Naive thymus-derived CD8-positive, alpha-beta T cell (primary cell): Measurements from ENCODE around the gene CFAP77. TPM values are rescaled to one million over a fixed set of nuclear protein-coding genes. Genes with fewer than 3 reads are reported as not detected.

Source experiments
- ATAC-seq, 2 donors: fragments of 150-1000 bp; cut with Tn5 transposase in 1 of 2; sonication (Bioruptor Pico), chemical (Tn5 transposase) in 1 of 2; 1 replicate in 1 of 2; 2 replicates in 1 of 2; pipeline ENCODE4 v1.10.0; 2021; ENCODE audit warnings: mild to moderate bottlenecking in 2 of 2, moderate library complexity in 2 of 2
- POLR2A ChIA-PET: fragments of 350-600 bp; sonication (Branson Sonifier 250); formaldehyde crosslinking; loops from one replicate; lab custom pipeline; 2021; ENCODE audit warnings: antibody characterized with exemption; lab: Charles Lee
- DNase-seq, 10 donors: peaks; one replicate each; pipeline versions ENCODE4 v3.0.0 to v3.0.0-alpha.2; 2020 to 2022
- H3K27ac Mint-ChIP-seq, 10 donors: one replicate each; pipeline ENCODE4 v1.8.0; 2020 to 2022; ENCODE audit warnings: mild to moderate bottlenecking in 10 of 10, mixed read lengths in 10 of 10, moderate library complexity in 4 of 10, inconsistent platforms in 1 of 10
- H3K27me3 Mint-ChIP-seq, 5 donors: one replicate each; pipeline ENCODE4 v1.8.0; 2021 to 2022; ENCODE audit warnings: mixed read lengths in 5 of 5
- H3K36me3 Mint-ChIP-seq, 3 donors: one replicate each; pipeline ENCODE4 v1.8.0; 2020 to 2022; ENCODE audit warnings: mixed read lengths in 3 of 3, mild to moderate bottlenecking in 2 of 3, inconsistent platforms in 1 of 3
- H3K4me1 Mint-ChIP-seq, 4 donors: one replicate each; pipeline ENCODE4 v1.8.0; 2021 to 2022; ENCODE audit warnings: mixed read lengths in 4 of 4
- H3K4me3 Mint-ChIP-seq, 10 donors: one replicate each; pipeline ENCODE4 v1.8.0; 2020 to 2022; ENCODE audit warnings: mild to moderate bottlenecking in 10 of 10, mixed read lengths in 10 of 10, moderate library complexity in 6 of 10, inconsistent platforms in 1 of 10
- H3K9me3 Mint-ChIP-seq, 9 donors: one replicate each; pipeline ENCODE4 v1.8.0; 2020 to 2022; ENCODE audit warnings: mixed read lengths in 9 of 9, mild to moderate bottlenecking in 3 of 9, inconsistent platforms in 1 of 9, moderate library complexity in 1 of 9
- polyA plus RNA-seq, 3 donors: library from polyadenylated mRNA; unstranded; fragments of 300-500 nt; fragmentation: Illumina TruSeq; gene quantifications; one replicate each; pipeline ENCODE4 v1.2.3, GENCODE V29; 2021
- total RNA-seq, 8 experiments: library from RNA in 2 of 8; stranded (reverse) in 2 of 8; gene quantifications; one replicate each; pipeline ENCODE4 v1.2.3 and lab custom pipeline; 2021 to 2026

CFAP77 gene
- total and polyA plus RNA-seq, 5 experiments from 2014 or later: not detected

- no peak for DNase-seq
- no peak for ATAC-seq
- no peak overlapping the region for H3K27ac Mint-ChIP-seq
- H3K27me3 Mint-ChIP-seq: peaks cover 6 to 52% (median 14%) of the 10 kb centered on the region in 5 donors
- H3K4me3 Mint-ChIP-seq: no peak overlapping the region
- peaks cover 0 to 14% (median 9%) of the 10 kb centered on the region in 4 donors for H3K4me1 Mint-ChIP-seq
- POLR2A ChIA-PET: no interaction called here
- H3K9me3 Mint-ChIP-seq: no peaks in the 10 kb centered on the region
- no peaks in the 10 kb centered on the region for H3K36me3 Mint-ChIP-seq
Observed at GRCh38 chr9:132503116-132503515, 93.1 kb downstream of the CFAP77 start.

- ATAC-seq (no peak), DNase-seq (no peak)
- POLR2A ChIA-PET: no interaction called here
- H3K9me3 Mint-ChIP-seq: no peaks in the 10 kb centered on the region
- H3K27me3 Mint-ChIP-seq: peaks cover 6 to 56% (median 10%) of the 10 kb centered on the region in 5 donors
- no peak overlapping the region for H3K4me3 Mint-ChIP-seq
- no peak overlapping the region for H3K27ac Mint-ChIP-seq
- no peaks in the 10 kb centered on the region for H3K36me3 Mint-ChIP-seq
- H3K4me1 Mint-ChIP-seq: peaks cover 0 to 14% (median 9%) of the 10 kb centered on the region in 4 donors
Observed at GRCh38 chr9:132504488-132504887, 94.5 kb downstream of the CFAP77 start.

- POLR2A ChIA-PET: no interaction called here
- no peak overlapping the region for H3K27ac Mint-ChIP-seq
- no peak for ATAC-seq
Observed at GRCh38 chr9:132505991-132506655, 96.1 kb downstream of the CFAP77 start.

GRCh38 chr9:132506977-132507669 lies 97.1 kb downstream of the CFAP77 start:
- peaks cover 6 to 56% (median 10%) of the 10 kb centered on the region in 5 donors for H3K27me3 Mint-ChIP-seq
- peaks cover 0 to 14% (median 9%) of the 10 kb centered on the region in 4 donors for H3K4me1 Mint-ChIP-seq
- ATAC-seq (no peak), DNase-seq (no peak)
- H3K27ac Mint-ChIP-seq: no peak overlapping the region
- no peaks in the 10 kb centered on the region for H3K9me3 Mint-ChIP-seq
- no peaks in the 10 kb centered on the region for H3K36me3 Mint-ChIP-seq
- no peak overlapping the region for H3K4me3 Mint-ChIP-seq
- POLR2A ChIA-PET: no interaction called here

More at GRCh38 chr9:132505991-132506655, 96.1 kb downstream of the CFAP77 start:
- no peaks in the 10 kb centered on the region for H3K36me3 Mint-ChIP-seq
- DNase-seq: no peak
- peaks cover 0 to 14% (median 9%) of the 10 kb centered on the region in 4 donors for H3K4me1 Mint-ChIP-seq
- no peaks in the 10 kb centered on the region for H3K9me3 Mint-ChIP-seq
- peaks cover 6 to 56% (median 10%) of the 10 kb centered on the region in 5 donors for H3K27me3 Mint-ChIP-seq
- no peak overlapping the region for H3K4me3 Mint-ChIP-seq

- no peak overlapping the region for H3K4me3 Mint-ChIP-seq
- peak overlapping the region in 1 of 10 donors; percentile 59 for H3K27ac Mint-ChIP-seq
- H3K4me1 Mint-ChIP-seq: peaks cover 0 to 14% (median 9%) of the 10 kb centered on the region in 4 donors
- no peaks in the 10 kb centered on the region for H3K9me3 Mint-ChIP-seq
- ATAC-seq (peak; percentile 72 to 75), DNase-seq (peak; percentile 35 to 79 (median 60))
- H3K36me3 Mint-ChIP-seq: no peaks in the 10 kb centered on the region
- POLR2A ChIA-PET: no interaction called here
- H3K27me3 Mint-ChIP-seq: peaks cover 4 to 50% (median 10%) of the 10 kb centered on the region in 5 donors
Observed at GRCh38 chr9:132507670-132508469, 97.9 kb downstream of the CFAP77 start.

GRCh38 chr9:132509928-132510874 lies 100.2 kb downstream of the CFAP77 start:
- POLR2A ChIA-PET: interaction anchor here (0.6 kb wide), 1 partner anchor 10 kb away, joined by 3 read pairs; no protein-coding TSS in a partner anchor
- DNase-seq (no peak), ATAC-seq (no peak)
- H3K27me3 Mint-ChIP-seq: peaks cover 2 to 50% (median 8%) of the 10 kb centered on the region in 5 donors
- peaks cover 0 to 14% (median 9%) of the 10 kb centered on the region in 4 donors for H3K4me1 Mint-ChIP-seq
- no peak overlapping the region for H3K4me3 Mint-ChIP-seq
- no peak overlapping the region for H3K27ac Mint-ChIP-seq
- no peaks in the 10 kb centered on the region for H3K36me3 Mint-ChIP-seq
- H3K9me3 Mint-ChIP-seq: no peaks in the 10 kb centered on the region

GRCh38 chr9:132511191-132511999 lies 101.4 kb downstream of the CFAP77 start:
- H3K4me1 Mint-ChIP-seq: peaks cover 0 to 14% (median 9%) of the 10 kb centered on the region in 4 donors
- POLR2A ChIA-PET: no interaction called here
- no peaks in the 10 kb centered on the region for H3K36me3 Mint-ChIP-seq
- H3K9me3 Mint-ChIP-seq: no peaks in the 10 kb centered on the region
- no peak overlapping the region for H3K4me3 Mint-ChIP-seq
- no peak overlapping the region for H3K27ac Mint-ChIP-seq
- peaks cover 2 to 38% (median 10%) of the 10 kb centered on the region in 5 donors for H3K27me3 Mint-ChIP-seq
- ATAC-seq: no peak
- no peak for DNase-seq

- no peaks in the 10 kb centered on the region for H3K36me3 Mint-ChIP-seq
- no peaks in the 10 kb centered on the region for H3K9me3 Mint-ChIP-seq
- H3K4me3 Mint-ChIP-seq: no peak overlapping the region
- POLR2A ChIA-PET: no interaction called here
- ATAC-seq (no peak), DNase-seq (no peak)
- peaks cover 2 to 23% (median 7%) of the 10 kb centered on the region in 5 donors for H3K27me3 Mint-ChIP-seq
- H3K4me1 Mint-ChIP-seq: no peaks in the 10 kb centered on the region
- H3K27ac Mint-ChIP-seq: peak overlapping the region in 1 of 10 donors; percentile 78
Observed at GRCh38 chr9:132513416-132513815, 103.4 kb downstream of the CFAP77 start.

GRCh38 chr9:132514011-132514744 lies 104.2 kb downstream of the CFAP77 start:
- Mint-ChIP-seq H3K4me3 (no peak overlapping the region), H3K9me3 (no peaks in the 10 kb centered on the region), H3K27ac (no peak overlapping the region), H3K4me1 (no peaks in the 10 kb centered on the region), H3K36me3 (no peaks in the 10 kb centered on the region), H3K27me3 (peaks cover 2 to 20% (median 11%) of the 10 kb centered on the region in 5 donors)
- DNase-seq: no peak
- ATAC-seq: no peak
- POLR2A ChIA-PET: no interaction called here

- Mint-ChIP-seq H3K27ac (no peak overlapping the region), H3K9me3 (no peaks in the 10 kb centered on the region), H3K4me1 (no peaks in the 10 kb centered on the region), H3K27me3 (peaks cover 2 to 21% (median 11%) of the 10 kb centered on the region in 5 donors), H3K36me3 (no peaks in the 10 kb centered on the region), H3K4me3 (no peak overlapping the region)
- ATAC-seq (no peak), DNase-seq (no peak)
- POLR2A ChIA-PET: no interaction called here
Observed at GRCh38 chr9:132514821-132515220, 104.8 kb downstream of the CFAP77 start.

GRCh38 chr9:132516301-132516700 lies 106.3 kb downstream of the CFAP77 start:
- Mint-ChIP-seq H3K9me3 (peaks cover 0 to 3% (median 0%) of the 10 kb centered on the region in 9 donors), H3K27me3 (peaks cover 4 to 36% (median 17%) of the 10 kb centered on the region in 5 donors), H3K4me1 (no peaks in the 10 kb centered on the region), H3K36me3 (no peaks in the 10 kb centered on the region), H3K27ac (no peak overlapping the region), H3K4me3 (no peak overlapping the region)
- POLR2A ChIA-PET: no interaction called here
- DNase-seq (no peak), ATAC-seq (no peak)
